Ascending aorta (tissue), 2 donors: ENCODE results near the gene AKAP8L. TPM values are rescaled to one million over a fixed set of nuclear protein-coding genes. Genes with fewer than 3 reads are reported as not detected.
A peak's percentile ranks its signal among the peaks of the same experiment; 100 is the strongest.

Source experiments
- DNase-seq, 2 donors: peaks; one replicate each; pipeline ENCODE4 v3.0.0-alpha.2; 2019; ENCODE audit warnings: low spot score in 2 of 2
- H3K27ac ChIP-seq, 2 donors: fragments of 200-600 bp; sonication (generic); one replicate each; pipeline ENCODE4 v1.5.1; 2016 to 2017; ENCODE audit warnings: mild to moderate bottlenecking in 1 of 2
- H3K27me3 ChIP-seq: fragments of 200-600 bp; sonication (generic); one replicate; pipeline ENCODE4 v1.5.1; 2017
- H3K36me3 ChIP-seq, 2 donors: fragments of 200-600 bp; sonication (generic); one replicate each; pipeline ENCODE4 v1.5.1; 2016
- H3K4me1 ChIP-seq, 2 donors: fragments of 200-600 bp; sonication (generic); one replicate each; pipeline ENCODE4 v1.5.1; 2016 to 2017; ENCODE audit warnings: mild to moderate bottlenecking in 1 of 2
- H3K4me3 ChIP-seq, 2 donors: fragments of 200-600 bp; sonication (generic); one replicate each; pipeline ENCODE4 v1.5.1; 2016 to 2017; ENCODE audit warnings: mild to moderate bottlenecking in 1 of 2
- H3K9me3 ChIP-seq, 2 donors: fragments of 200-600 bp; sonication (generic); one replicate each; pipeline ENCODE4 v1.5.1; 2016
- CTCF ChIP-seq, 3 experiments: fragments of 200-600 bp in 2 of 3; fragments of 450-650 bp in 1 of 3; sonication (generic) in 2 of 3; IDR thresholded peaks; one replicate each; pipeline ENCODE4 v1.5.1; 2016 to 2019; ENCODE audit warnings: antibody characterized with exemption in 3 of 3, mild to moderate bottlenecking in 1 of 3, moderate library complexity in 1 of 3
- intact Hi-C: fragments of 100-400 bp; cut with DNase I; formaldehyde crosslinking; loops from one replicate; pipeline ENCODE4 v1.15.1; 2023
- total RNA-seq: library from RNA; depleted of rRNA; stranded (reverse); fragments of >200 nt; gene quantifications from one replicate; pipeline ENCODE4 v1.1.0, GENCODE V29; 2016

Gene AKAP8L
- total RNA-seq, 1 donor from 2014 or later = 143 TPM

GRCh38 chr19:15445807-15446376, 27.1 kb upstream of the AKAP8L start:
- DNase-seq = peak in 1 of 2 donors; percentile 50
- TF ChIP-seq CTCF (IDR thresholded peaks at IDR 0.05) = no peak
- intact Hi-C loops = loop anchor here (2.0 to 5.0 kb wide), 2 partner anchors 65 to 194 kb away; no protein-coding TSS in a partner anchor
- Histone ChIP-seq H3K27ac (peak overlapping the region; percentile 73 to 86), H3K4me1 (peaks cover 17 to 43% of the 10 kb centered on the region in 2 donors), H3K9me3 (no peaks in the 10 kb centered on the region), H3K27me3 (no peaks in the 10 kb centered on the region), H3K4me3 (no peak overlapping the region), H3K36me3 (no peaks in the 10 kb centered on the region)

GRCh38 chr19:15445227-15445605, 26.4 kb upstream of the AKAP8L start:
- Histone ChIP-seq H3K9me3 (no peaks in the 10 kb centered on the region), H3K27ac (peak overlapping the region; percentile 73 to 86), H3K27me3 (no peaks in the 10 kb centered on the region), H3K4me3 (no peak overlapping the region), H3K4me1 (peaks cover 17 to 43% of the 10 kb centered on the region in 2 donors), H3K36me3 (no peaks in the 10 kb centered on the region)
- no peak for TF ChIP-seq CTCF (IDR thresholded peaks at IDR 0.05)
- no peak for DNase-seq
- intact Hi-C loops = loop anchor here (2.0 to 5.0 kb wide), 2 partner anchors 64 to 193 kb away; no protein-coding TSS in a partner anchor

GRCh38 chr19:15444505-15445226, 25.9 kb upstream of the AKAP8L start:
- Histone ChIP-seq H3K27me3 (no peaks in the 10 kb centered on the region), H3K27ac (peak overlapping the region; percentile 73 to 86), H3K4me1 (peaks cover 17 to 46% of the 10 kb centered on the region in 2 donors), H3K4me3 (peak overlapping the region in 1 of 2 donors; percentile 12), H3K9me3 (no peaks in the 10 kb centered on the region), H3K36me3 (no peaks in the 10 kb centered on the region)
- peak in 1 of 2 donors; percentile 77 for DNase-seq
- intact Hi-C loops = loop anchor here (2.0 to 5.0 kb wide), 2 partner anchors 64 to 192 kb away; no protein-coding TSS in a partner anchor
- TF ChIP-seq CTCF (IDR thresholded peaks at IDR 0.05) = no peak

- Histone ChIP-seq H3K27me3 (no peaks in the 10 kb centered on the region), H3K36me3 (no peaks in the 10 kb centered on the region), H3K4me3 (peak overlapping the region in 1 of 2 donors; percentile 12), H3K27ac (peak overlapping the region; percentile 73 to 86), H3K4me1 (peaks cover 17 to 48% of the 10 kb centered on the region in 2 donors), H3K9me3 (no peaks in the 10 kb centered on the region)
- TF ChIP-seq CTCF (IDR thresholded peaks at IDR 0.05) = no peak
- DNase-seq = peak; percentile 41 to 84
- intact Hi-C loops = loop anchor here (2.0 kb wide), 1 partner anchor 63 kb away; no protein-coding TSS in a partner anchor
These were observed 25.1 kb upstream of the AKAP8L start for GRCh38 chr19:15443838-15444237.

- H3K4me1 ChIP-seq = peaks cover 20 to 51% of the 10 kb centered on the region in 2 donors
- intact Hi-C loops = no loop called here
- no peaks in the 10 kb centered on the region for H3K36me3 ChIP-seq
- no peak for DNase-seq
- H3K4me3 ChIP-seq = peak overlapping the region in 1 of 2 donors; percentile 12
- H3K27me3 ChIP-seq = no peaks in the 10 kb centered on the region
- no peaks in the 10 kb centered on the region for H3K9me3 ChIP-seq
- no peak for TF ChIP-seq CTCF (IDR thresholded peaks at IDR 0.05)
- no peak overlapping the region for H3K27ac ChIP-seq
These were observed 24.5 kb upstream of the AKAP8L start for GRCh38 chr19:15443325-15443724.
